Astrocyte (in vitro differentiated cells and primary cell): ENCODE results near the gene PEX5L.

Source experiments
- CTCF ChIP-seq: IDR thresholded peaks from 2 replicates; pipeline ENCODE4 v1.5.1; 2011; ENCODE audit warnings: low read depth, mild to moderate bottlenecking, inconsistent platforms, low read length, moderate library complexity; ENCODE audit not compliant: insufficient read depth
- EZH2 ChIP-seq: IDR thresholded peaks from 2 replicates; pipeline ENCODE4 v1.6.1; 2012; ENCODE audit warnings: mild to moderate bottlenecking, low read length, inconsistent platforms; ENCODE audit not compliant: insufficient read depth

- no peak for TF ChIP-seq CTCF
- TF ChIP-seq EZH2: no peak
These were observed 85.9 kb downstream of the PEX5L start for GRCh38 chr3:179950840-179951239.
